ENCODE measurements around the gene SHISAL2A. TPM values are rescaled to one million over a fixed set of nuclear protein-coding genes. Genes with fewer than 3 reads are reported as not detected.

SHISAL2A gene
- total RNA-seq, 1 donor from 2014 or later, result not detected

DNA sequence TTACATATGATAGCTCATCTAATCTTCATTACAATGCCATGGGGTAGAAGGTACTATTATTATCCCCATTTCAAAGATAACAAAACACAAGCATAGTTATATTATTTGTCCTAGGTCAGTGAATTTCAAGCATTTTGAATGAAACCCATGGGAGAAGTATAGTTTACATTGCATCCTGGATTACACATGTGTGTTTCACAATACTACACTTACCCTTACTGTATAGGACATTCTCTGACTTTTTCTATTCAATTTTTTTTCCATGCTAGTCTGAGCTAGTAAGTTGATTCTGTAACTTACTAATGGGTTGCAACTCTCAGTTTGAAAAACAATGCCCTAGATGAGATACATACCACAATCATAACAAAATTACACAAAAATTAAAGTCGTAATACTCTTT, 39.5 kb upstream of the SHISAL2A start:
- Histone ChIP-seq H3K4me3 (ENCODE audit: low read depth, low read length) (no peak overlapping the region), H3K36me3 (ENCODE audit: control insufficient read depth, insufficient read depth, low read length) (no peaks in the 10 kb centered on the region), H3K27me3 (ENCODE audit: control insufficient read depth, insufficient read depth, low read length) (no peaks in the 10 kb centered on the region)
- TF ChIP-seq, protein P1, sequence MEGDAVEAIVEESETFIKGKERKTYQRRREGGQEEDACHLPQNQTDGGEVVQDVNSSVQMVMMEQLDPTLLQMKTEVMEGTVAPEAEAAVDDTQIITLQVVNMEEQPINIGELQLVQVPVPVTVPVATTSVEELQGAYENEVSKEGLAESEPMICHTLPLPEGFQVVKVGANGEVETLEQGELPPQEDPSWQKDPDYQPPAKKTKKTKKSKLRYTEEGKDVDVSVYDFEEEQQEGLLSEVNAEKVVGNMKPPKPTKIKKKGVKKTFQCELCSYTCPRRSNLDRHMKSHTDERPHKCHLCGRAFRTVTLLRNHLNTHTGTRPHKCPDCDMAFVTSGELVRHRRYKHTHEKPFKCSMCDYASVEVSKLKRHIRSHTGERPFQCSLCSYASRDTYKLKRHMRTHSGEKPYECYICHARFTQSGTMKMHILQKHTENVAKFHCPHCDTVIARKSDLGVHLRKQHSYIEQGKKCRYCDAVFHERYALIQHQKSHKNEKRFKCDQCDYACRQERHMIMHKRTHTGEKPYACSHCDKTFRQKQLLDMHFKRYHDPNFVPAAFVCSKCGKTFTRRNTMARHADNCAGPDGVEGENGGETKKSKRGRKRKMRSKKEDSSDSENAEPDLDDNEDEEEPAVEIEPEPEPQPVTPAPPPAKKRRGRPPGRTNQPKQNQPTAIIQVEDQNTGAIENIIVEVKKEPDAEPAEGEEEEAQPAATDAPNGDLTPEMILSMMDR (IDR thresholded peaks at IDR 0.05; ENCODE audit: insufficient read depth, low read length, poor library complexity, severe bottlenecking), result no peak
- no peak for DNase-seq (ENCODE audit: low read depth)

DNA sequence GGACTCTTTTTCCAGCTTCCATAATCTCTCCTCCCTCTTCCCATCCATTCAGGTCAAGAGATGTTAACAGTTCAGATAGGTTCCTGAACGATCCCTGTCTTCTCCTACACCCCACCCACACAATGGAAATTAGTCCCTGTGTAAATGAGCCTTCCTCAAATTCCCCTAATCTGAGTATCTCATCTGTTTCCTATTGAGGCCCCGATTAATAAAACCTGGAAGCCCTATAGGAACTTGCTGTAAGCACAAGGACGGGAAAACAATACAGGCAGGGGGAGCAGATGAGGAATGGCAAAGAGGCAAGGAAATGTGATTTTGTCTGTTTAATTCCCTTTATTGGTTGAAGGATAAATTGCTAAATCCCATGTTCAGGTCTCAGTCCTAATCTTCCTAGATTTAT, 37.9 kb upstream of the SHISAL2A start:
- DNase-seq (ENCODE audit: low read depth), result no peak
- Histone ChIP-seq H3K27me3 (ENCODE audit: control insufficient read depth, insufficient read depth, low read length) (no peaks in the 10 kb centered on the region), H3K4me3 (ENCODE audit: low read depth, low read length) (no peak overlapping the region), H3K36me3 (ENCODE audit: control insufficient read depth, insufficient read depth, low read length) (no peaks in the 10 kb centered on the region)
- TF ChIP-seq, protein P1 (IDR thresholded peaks at IDR 0.05; ENCODE audit: insufficient read depth, low read length, poor library complexity, severe bottlenecking), result no peak

DNA sequence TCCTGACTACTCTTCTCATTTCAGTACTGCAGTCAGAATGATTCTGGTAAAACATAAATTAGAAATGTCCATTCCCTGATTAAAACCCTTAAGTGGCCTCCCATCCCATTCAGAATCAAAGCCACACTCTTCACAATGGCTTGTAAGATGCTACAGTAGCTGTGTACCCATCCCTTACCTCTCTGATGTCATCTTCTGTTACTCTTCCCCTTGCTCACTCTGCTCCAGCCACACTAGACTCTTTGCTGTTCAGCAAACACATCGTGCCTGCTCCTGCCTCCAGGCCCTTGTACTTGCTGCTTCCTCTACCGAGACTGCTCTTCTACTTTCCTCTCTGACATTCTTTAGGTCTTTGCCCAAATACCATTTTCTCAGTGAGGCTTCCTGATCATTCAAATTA, 35.1 kb upstream of the SHISAL2A start:
- no peak for DNase-seq (ENCODE audit: low read depth)
- Histone ChIP-seq H3K4me3 (ENCODE audit: low read depth, low read length) (no peak overlapping the region), H3K36me3 (ENCODE audit: control insufficient read depth, insufficient read depth, low read length) (no peaks in the 10 kb centered on the region), H3K27me3 (ENCODE audit: control insufficient read depth, insufficient read depth, low read length) (no peaks in the 10 kb centered on the region)
- TF ChIP-seq, protein P1 (IDR thresholded peaks at IDR 0.05; ENCODE audit: insufficient read depth, low read length, poor library complexity, severe bottlenecking), result no peak

DNA sequence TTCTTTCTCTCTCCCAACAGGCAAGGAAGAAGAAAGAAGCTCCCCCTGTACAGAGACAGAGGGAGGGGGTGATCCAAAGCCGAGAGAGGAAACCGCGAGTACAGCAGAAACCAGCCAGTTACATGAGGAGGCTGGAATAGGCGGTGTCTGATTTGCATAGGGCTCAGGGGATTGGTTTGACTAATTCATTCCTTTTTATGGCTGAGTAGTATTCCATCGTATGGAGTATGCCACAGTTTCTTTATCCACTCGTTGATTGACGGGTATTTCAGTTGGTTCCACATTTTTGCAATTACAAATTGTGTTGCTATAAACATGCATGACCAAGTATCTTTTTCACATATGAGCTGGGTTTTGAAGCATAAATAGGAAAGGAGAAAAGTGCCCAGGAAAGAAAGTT, 34.2 kb upstream of the SHISAL2A start:
- Histone ChIP-seq H3K27me3 (ENCODE audit: control insufficient read depth, insufficient read depth, low read length) (no peaks in the 10 kb centered on the region), H3K36me3 (ENCODE audit: control insufficient read depth, insufficient read depth, low read length) (no peaks in the 10 kb centered on the region), H3K4me3 (ENCODE audit: low read depth, low read length) (no peak overlapping the region)
- no peak for DNase-seq (ENCODE audit: low read depth)
- TF ChIP-seq, protein P1 (IDR thresholded peaks at IDR 0.05; ENCODE audit: insufficient read depth, low read length, poor library complexity, severe bottlenecking), result no peak

DNA sequence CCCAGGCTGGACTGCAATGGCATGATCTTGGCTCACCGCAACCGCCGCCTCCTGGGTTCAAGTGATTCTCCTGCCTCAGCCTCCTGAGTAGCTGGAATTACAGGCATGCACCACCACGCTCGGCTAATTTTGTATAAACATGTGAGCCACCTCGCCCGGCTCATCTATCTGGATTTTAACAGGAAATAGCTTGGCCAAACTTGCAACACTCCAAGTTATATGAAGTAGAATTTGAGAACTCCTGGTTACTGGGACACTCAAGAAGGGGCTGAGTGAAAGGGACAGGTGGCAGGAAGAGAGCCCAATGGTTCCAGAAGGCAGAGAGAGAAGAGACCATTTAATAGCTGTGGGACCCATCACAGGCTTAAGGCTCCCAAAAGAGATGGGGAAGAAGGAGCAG, 33.7 kb upstream of the SHISAL2A start:
- Histone ChIP-seq H3K27me3 (ENCODE audit: control insufficient read depth, insufficient read depth, low read length) (no peaks in the 10 kb centered on the region), H3K36me3 (ENCODE audit: control insufficient read depth, insufficient read depth, low read length) (no peaks in the 10 kb centered on the region), H3K4me3 (ENCODE audit: low read depth, low read length) (no peak overlapping the region)
- DNase-seq (ENCODE audit: low read depth), result no peak
- TF ChIP-seq, protein P1 (IDR thresholded peaks at IDR 0.05; ENCODE audit: insufficient read depth, low read length, poor library complexity, severe bottlenecking), result no peak

DNA sequence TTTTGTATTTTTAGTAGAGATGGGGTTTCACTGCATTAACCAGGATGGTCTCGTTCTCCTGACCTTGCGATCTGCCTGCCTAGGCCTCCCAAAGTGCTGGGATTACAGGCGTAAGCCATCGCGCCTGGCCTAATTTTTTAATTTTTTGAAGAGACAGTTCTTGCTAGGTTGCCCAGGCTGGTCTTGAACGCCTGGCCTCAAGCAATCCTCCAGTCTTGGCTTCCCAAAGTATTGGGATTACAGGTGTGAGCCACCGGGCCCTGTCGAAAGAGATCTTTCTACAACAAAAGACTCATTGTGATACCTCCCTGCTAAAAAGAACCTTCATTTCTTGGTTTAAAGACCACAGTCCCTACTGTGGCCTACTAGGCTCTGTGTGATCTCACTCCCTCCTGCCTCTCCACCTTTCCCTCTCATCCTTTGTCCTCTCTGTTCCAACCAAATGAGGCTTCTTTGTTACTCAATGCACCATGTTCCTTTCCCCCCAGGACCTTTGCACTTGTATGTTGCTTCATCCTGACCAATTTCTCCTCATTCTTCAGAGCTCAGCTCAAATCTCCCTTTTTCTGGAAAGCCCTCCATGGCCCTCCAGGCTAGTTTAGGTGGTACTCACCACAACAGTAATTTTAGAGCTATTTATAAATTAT, 32.3 kb upstream of the SHISAL2A start:
- H3K27me3 ChIP-seq (ENCODE audit: control insufficient read depth, insufficient read depth, low read length), result no peaks in the 10 kb centered on the region
- TF ChIP-seq, protein P1 (IDR thresholded peaks at IDR 0.05; ENCODE audit: insufficient read depth, low read length, poor library complexity, severe bottlenecking), result no peak
- no peak for DNase-seq (ENCODE audit: low read depth)
- H3K36me3 ChIP-seq (ENCODE audit: control insufficient read depth, insufficient read depth, low read length), result no peaks in the 10 kb centered on the region
- no peak overlapping the region for H3K4me3 ChIP-seq (ENCODE audit: low read depth, low read length)

All from kidney epithelial cell (primary cell).